ENCODE data around the gene USP25. TPM values are rescaled to one million over a fixed set of nuclear protein-coding genes. Genes with fewer than 3 reads are reported as not detected.

The USP25 gene
- total and polyA plus RNA-seq, 10 donors, result 9.3 to 62.2 (median 48.2) TPM

DNA sequence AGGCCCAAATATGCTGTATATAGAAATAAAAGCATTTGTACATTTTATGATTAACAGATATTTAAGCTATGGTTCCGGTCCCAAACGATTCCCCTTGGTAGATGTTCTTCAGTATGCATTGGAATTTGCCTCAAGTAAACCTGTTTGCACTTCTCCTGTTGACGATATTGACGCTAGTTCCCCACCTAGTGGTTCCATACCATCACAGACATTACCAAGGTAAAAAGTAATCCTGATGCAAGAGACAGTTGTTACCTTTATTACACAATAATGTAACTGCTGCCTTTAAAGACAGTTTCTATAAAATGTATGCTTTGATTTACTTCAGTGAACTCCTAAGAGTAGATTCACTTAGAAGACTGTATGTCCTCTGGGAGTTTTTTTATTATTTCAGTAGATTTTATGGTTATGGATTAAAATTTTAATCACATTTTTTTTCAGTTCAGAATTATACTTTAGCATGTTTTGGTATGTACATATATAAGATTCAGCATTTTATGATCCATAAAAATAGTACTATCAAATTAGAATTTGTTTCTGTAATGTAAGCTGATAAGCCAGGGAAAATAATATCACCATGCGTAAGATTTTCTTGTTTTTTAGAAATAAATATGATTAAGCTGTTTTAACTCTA is 96.5 kb downstream of the USP25 start:
- Histone ChIP-seq H3K27me3 (replicated peaks in 1 of 7) (no peaks in the 10 kb centered on the region), H3K27ac (no peak overlapping the region), H3K36me3 (peaks cover 0 to 70% (median 16%) of the 10 kb centered on the region in 6 donors), H3K9me3 (no peaks in the 10 kb centered on the region), H3K4me3 (no peak overlapping the region), H3K4me1 (peaks cover 0 to 31% (median 3%) of the 10 kb centered on the region in 6 donors)
- no peak for DNase-seq
- TF ChIP-seq, protein P1, sequence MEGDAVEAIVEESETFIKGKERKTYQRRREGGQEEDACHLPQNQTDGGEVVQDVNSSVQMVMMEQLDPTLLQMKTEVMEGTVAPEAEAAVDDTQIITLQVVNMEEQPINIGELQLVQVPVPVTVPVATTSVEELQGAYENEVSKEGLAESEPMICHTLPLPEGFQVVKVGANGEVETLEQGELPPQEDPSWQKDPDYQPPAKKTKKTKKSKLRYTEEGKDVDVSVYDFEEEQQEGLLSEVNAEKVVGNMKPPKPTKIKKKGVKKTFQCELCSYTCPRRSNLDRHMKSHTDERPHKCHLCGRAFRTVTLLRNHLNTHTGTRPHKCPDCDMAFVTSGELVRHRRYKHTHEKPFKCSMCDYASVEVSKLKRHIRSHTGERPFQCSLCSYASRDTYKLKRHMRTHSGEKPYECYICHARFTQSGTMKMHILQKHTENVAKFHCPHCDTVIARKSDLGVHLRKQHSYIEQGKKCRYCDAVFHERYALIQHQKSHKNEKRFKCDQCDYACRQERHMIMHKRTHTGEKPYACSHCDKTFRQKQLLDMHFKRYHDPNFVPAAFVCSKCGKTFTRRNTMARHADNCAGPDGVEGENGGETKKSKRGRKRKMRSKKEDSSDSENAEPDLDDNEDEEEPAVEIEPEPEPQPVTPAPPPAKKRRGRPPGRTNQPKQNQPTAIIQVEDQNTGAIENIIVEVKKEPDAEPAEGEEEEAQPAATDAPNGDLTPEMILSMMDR (IDR thresholded peaks at IDR 0.05 in 8 of 11, conservative IDR thresholded peaks at IDR 0.05 in 3 of 11), result peak in 10 of 11 experiments; percentile 14 to 57 (median 48)
- TF ChIP-seq POLR2AphosphoS5 (IDR thresholded peaks at IDR 0.05), result no peak
- WGBS, 5 donors, result 54 to 69% (median 59%) methylated on average over 5 of the region's 5 CpGs
- intact Hi-C loops (cut with DNase I; ENCODE audit: low total_unique reads), result loop anchor here (10.0 kb wide), 1 partner anchor 91 kb away; no protein-coding TSS in a partner anchor

DNA sequence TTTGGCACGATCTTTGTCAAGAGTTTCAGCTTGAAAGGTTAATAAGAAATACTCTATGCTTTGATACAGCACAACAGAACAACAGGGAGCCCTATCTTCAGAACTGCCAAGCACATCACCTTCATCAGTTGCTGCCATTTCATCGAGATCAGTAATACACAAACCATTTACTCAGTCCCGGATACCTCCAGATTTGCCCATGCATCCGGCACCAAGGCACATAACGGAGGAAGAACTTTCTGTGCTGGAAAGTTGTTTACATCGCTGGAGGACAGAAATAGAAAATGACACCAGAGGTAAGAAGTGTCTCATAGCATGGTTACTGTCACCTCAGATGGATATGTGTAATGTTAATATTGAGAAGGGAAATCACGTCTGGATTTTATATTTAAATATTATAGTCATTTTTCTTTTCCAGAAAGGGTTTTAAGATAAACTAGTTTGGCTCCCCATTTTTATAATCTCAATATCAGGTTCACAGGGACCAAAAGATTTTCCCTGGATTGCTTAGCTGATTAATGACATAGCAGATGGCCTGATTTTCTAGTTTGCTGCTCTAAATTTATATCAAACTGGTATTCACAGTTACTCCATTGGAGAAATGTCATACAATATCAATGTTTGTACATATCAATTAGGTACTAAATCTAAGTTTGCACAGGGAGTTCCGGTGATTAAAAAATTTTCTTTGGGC is 97.3 kb downstream of the USP25 start:
- Histone ChIP-seq H3K36me3 (peaks cover 0 to 72% (median 21%) of the 10 kb centered on the region in 6 donors), H3K4me1 (peaks cover 0 to 31% (median 1%) of the 10 kb centered on the region in 6 donors), H3K4me3 (no peak overlapping the region), H3K27ac (no peak overlapping the region), H3K27me3 (replicated peaks in 1 of 7) (no peaks in the 10 kb centered on the region), H3K9me3 (no peaks in the 10 kb centered on the region)
- intact Hi-C loops (cut with DNase I; ENCODE audit: low total_unique reads), result loop anchor here (10.0 kb wide), 1 partner anchor 92 kb away; no protein-coding TSS in a partner anchor
- WGBS, 5 donors, result 91 to 97% (median 93%) methylated on average over 8 of the region's 8 CpGs
- DNase-seq, result no peak
- TF ChIP-seq, protein P1 (IDR thresholded peaks at IDR 0.05 in 8 of 11, conservative IDR thresholded peaks at IDR 0.05 in 3 of 11), result no peak
- TF ChIP-seq POLR2AphosphoS5 (IDR thresholded peaks at IDR 0.05) (no peak), POLR2A (IDR thresholded peaks at IDR 0.05) (no peak)

DNA sequence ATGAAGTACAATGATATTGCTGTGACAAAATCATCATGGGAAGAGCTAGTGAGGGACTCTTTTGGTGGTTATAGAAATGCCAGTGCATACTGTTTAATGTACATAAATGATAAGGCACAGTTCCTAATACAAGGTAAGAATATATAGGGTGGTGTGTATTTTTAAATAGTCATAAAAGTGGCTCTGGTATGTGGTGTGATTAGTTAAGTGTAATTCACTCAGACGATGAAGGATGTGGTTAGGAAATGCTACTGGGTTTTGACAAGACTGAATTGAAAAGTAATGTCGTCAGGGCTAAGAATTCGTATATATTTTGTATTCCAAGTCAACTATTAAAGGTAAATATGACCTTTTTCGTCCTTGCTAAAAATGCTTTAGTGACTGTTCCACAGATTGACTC is 101.7 kb downstream of the USP25 start:
- Histone ChIP-seq H3K4me1 (no peaks in the 10 kb centered on the region), H3K27me3 (replicated peaks in 1 of 7) (no peaks in the 10 kb centered on the region), H3K27ac (no peak overlapping the region), H3K4me3 (no peak overlapping the region), H3K36me3 (peaks cover 0 to 93% (median 37%) of the 10 kb centered on the region in 6 donors), H3K9me3 (no peaks in the 10 kb centered on the region)
- WGBS, 5 donors, result 79 to 89% (median 85%) methylated on average over 4 of the region's 4 CpGs
- intact Hi-C loops (cut with DNase I; ENCODE audit: low total_unique reads), result no loop called here
- no peak for TF ChIP-seq POLR2A (IDR thresholded peaks at IDR 0.05)
- TF ChIP-seq, protein P1 (IDR thresholded peaks at IDR 0.05 in 8 of 11, conservative IDR thresholded peaks at IDR 0.05 in 3 of 11), result no peak
- TF ChIP-seq POLR2AphosphoS5 (IDR thresholded peaks at IDR 0.05), result no peak
- DNase-seq, result no peak

DNA sequence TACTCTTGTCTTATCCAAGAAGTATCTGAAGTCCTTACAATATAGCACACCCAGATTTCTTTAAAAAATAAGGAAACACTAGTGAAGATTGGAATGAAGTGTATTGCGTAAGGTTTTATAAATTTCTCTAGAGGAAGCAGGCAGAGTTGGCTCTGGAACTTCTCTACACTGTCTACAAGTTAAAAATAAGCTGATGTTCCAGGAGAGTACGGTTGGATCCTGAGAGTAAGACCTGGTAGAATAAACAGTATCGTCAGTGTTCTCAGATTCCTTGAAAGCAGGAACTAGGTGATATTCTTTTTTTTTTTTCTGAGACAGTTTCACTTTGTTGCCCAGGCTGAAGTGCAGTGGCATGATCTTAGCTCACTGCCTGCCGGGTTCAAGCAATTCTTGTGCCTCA is 107.9 kb downstream of the USP25 start:
- Histone ChIP-seq H3K9me3 (no peaks in the 10 kb centered on the region), H3K27ac (no peak overlapping the region), H3K27me3 (replicated peaks in 1 of 7) (no peaks in the 10 kb centered on the region), H3K4me1 (no peaks in the 10 kb centered on the region), H3K36me3 (peaks cover 0 to 90% (median 30%) of the 10 kb centered on the region in 6 donors), H3K4me3 (no peak overlapping the region)
- 71 to 80% (median 75%) methylated on average over 4 of the region's 4 CpGs for WGBS, 5 donors
- no peak for DNase-seq
- TF ChIP-seq POLR2AphosphoS5 (IDR thresholded peaks at IDR 0.05) (no peak), POLR2A (IDR thresholded peaks at IDR 0.05) (no peak)
- TF ChIP-seq, protein P1 (IDR thresholded peaks at IDR 0.05 in 8 of 11, conservative IDR thresholded peaks at IDR 0.05 in 3 of 11), result no peak
- intact Hi-C loops (cut with DNase I; ENCODE audit: low total_unique reads), result no loop called here
